ENCODE data around the gene SNX32.

Gene SNX32

DNA sequence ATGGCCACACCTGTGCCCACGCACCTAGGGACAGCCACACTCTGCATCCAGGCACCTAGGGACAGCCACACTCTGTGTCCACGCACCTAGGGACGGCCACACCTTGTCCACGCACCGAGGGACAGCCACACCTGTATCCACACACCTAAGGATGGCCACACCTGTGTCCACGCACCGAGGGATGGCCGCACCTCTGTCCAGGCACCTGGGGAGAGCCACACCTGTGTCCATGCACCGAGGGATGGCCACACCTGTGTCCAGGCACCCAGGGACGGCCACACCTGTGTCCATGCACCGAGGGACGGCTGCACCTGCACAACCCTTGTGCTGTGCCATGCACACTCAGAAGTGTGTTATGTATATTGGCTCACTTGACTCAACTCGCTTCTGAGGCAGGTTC, 36.1 kb upstream of the SNX32 start:
- no peak for DNase-seq

DNA sequence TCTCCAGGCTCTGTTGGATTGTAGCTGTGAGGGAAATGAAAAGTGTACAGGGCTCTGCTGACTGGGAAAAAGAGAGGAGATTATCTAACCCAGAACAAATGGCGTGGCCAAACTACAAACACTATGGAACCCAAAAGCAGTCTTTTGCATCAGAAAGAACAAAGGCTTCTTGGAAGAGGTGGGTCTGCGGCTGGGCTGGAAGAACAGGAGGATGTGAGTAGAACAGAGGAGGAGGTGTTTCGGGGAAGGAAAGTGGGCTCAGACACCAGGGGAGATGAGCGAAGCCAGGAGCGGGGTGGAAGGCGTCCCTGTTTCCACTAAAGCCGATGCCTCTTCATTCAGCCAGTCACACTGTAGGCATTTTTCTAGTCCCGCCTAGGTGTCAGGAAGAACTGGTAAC, 34.9 kb upstream of the SNX32 start:
- DNase-seq, result no peak

DNA sequence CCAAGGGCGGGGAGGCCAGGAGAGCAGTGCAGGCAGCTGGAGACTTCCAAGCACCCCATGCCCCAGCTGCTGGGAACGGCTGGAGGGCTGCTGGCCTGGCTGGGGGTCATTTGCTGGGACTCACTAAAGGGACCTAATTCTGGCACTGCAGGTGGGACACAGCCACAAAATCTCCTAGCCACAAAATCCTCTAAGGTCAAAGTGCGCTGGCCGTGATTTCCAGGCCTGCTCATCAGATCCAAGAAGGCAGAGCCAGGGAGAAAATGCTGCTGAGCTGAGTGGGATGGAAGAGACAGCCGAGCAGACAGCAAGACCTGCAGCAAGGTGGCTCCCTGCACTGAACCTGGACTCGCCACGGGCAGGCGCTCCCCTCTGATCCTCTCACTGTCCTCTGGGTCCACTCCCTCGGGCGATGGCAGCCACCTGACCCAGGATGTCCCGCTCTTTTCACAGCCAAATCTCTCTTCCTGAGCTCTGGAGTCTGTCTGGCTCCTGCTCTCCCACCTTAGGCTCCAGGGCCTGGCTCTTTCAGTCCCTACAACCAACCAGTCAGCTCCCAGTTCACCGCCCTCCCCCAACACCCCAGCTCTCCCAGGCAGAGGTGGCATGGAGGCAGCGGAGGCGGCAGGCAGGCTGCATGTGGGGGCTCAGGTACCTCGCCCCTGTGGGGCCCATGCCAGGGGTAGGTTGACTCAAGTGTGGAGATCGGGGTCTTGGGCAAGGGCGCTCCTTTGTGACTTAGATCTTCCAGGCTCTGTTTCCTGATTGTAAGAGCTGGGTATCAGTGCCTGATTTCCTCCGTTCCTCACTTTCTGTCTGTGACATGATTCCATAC, 32.4 kb upstream of the SNX32 start:
- no peak for DNase-seq

DNA sequence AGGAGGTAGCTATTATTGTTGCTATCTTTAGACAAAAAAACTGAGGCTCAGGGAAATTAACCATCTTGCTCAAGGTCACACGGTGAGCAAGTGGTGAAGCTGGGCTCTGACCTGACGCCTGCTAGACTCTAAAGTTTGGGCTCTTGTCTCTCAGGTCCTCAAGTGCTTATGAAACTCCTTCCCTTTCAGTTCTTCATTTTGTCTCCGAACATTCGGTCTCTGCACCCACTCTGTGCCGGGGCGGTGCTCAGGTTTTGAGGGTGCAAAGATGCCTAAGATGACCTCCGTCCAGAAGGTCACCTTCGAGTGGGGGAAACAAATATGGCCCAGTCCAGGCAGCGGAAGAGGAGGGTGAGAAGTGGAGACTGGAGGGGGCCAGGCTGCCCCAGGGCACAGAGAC, 30.9 kb upstream of the SNX32 start:
- no peak for DNase-seq

DNA sequence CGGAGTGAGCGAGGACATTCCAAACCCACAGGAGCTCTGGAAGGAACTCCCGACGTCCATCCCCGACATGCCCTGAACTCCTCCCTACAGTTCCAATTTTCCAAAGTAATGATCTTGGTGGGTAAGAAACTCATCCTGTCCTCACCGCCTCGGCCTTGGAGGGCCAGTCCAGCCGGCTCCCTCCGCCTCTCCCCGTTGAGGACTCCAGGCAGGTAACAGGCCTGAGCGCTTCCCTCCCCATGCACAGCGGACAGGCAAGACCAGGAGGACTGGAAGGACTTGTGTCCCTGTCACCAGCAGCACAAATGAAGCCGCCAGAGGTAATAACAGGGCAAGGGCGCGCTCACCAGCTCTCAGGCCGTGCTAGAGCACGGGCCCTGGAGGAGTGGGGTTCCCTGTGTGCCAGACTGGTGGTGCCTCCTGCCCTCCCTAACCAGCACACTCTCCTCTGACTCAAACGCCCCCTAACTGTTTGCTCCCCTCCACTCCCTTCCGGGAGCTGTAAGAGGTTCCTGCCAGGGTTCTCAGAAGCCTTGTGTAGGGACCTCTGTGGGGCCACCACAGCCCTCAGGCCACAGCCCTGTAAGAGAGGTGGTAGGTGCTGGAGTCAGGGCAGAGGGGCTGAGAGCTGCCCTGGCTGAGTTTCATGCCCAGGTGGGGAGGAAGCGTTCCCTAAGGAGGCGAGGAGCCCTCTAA, 29.8 kb upstream of the SNX32 start:
- no peak for DNase-seq

DNA sequence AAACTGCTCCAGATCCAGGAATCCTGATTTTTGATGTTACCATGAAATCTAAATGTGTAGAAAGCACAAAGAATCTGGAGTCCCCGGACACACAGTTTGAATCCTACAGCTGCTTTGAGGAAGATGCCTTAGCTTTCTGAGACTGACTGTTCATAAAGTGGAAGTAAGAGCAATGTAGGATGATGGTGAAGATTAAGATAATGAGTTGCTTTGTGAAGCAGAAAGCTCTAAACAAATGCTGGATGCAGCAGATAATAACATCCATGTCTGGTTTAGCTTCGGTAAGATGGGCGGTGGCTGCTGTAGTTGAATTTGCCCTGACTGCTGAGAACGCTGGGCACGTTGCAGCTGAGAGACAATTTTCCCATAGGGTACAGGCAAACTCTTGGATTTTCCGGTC, 26.8 kb upstream of the SNX32 start:
- no peak for DNase-seq

DNA sequence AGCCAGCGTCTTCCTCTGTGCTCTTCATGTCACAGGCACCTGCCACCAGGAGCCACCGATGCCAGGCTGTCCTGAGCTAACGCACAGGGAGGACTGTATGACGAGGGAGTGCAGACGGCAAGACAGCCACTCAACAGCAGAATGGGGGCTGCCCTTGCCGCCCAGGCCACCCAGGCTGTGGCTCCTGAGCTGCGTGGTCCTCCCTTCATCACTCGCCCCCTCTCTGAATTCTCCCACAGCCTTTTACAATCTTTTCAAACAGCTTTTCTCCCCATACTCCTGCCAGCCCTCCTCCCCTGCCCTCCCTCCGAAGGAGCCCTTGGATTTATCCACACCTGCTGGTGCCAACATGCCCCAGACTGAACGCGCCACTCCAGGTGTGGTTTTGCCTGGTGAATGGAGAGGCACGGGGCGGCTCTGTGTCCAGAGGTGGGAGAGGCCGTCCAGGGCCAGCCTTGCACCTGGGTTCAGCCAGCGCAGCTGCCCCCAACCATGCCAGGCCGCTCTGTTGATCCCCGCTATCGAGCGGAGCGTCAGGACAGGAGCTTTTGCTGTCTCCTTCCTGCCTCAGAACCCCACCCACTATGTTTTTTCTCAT, 24.9 kb upstream of the SNX32 start:
- DNase-seq, result no peak

DNA sequence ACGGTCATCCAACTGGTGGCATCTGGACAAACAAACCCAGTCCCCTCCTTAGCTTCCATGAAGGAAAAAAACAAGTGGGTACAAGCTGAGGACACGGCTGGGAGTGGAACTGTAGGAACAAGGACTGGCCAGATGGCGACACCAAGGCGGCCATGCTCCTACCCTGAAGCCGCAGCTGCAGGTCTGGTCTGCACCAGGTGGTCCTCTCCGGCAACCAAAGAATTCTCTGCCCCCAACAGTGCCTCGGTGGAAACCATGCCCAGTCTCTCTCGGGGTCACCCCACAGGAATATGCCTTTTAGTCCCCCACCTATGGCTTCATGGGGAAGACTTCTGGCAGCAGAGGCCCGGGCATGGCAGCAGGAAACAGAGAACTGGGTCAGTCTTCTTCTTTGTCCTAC, 24.3 kb upstream of the SNX32 start:
- DNase-seq, result no peak

DNA sequence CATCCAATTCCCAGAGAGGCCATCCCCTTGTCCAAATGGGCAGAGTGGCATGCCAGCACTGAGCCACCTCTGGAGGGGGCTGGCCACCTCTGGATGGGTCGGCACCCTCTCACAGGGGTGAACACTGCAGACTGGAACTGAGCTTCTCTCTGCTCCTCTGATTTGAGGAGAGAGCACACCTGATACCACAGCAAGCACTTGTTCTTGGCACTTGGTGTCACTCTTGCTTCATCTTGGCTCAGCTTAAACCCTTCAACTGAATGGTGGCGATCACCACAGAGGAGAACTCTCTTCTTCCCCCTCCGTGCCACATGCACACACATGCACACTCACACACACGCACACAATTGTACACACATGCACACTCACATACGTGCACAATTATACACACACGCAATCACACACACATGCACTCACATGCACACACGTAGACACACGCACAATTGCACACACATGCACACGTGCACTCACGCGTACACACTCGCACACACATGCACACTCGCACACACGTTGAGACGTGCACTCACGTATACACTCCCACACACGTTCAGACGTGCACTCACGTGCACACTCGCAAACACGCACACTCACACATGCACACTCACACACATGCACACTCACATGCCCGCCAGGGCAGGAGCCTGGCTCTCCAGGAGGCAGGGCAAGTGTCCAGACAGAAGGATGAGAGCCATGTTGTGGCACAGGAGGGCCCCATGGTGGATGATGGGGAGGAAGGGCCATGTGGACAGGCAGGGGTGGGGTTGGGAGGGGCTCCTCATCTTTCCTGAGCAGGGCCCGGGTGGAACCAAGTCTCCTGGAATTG, 23.5 kb upstream of the SNX32 start:
- DNase-seq, result no peak

DNA sequence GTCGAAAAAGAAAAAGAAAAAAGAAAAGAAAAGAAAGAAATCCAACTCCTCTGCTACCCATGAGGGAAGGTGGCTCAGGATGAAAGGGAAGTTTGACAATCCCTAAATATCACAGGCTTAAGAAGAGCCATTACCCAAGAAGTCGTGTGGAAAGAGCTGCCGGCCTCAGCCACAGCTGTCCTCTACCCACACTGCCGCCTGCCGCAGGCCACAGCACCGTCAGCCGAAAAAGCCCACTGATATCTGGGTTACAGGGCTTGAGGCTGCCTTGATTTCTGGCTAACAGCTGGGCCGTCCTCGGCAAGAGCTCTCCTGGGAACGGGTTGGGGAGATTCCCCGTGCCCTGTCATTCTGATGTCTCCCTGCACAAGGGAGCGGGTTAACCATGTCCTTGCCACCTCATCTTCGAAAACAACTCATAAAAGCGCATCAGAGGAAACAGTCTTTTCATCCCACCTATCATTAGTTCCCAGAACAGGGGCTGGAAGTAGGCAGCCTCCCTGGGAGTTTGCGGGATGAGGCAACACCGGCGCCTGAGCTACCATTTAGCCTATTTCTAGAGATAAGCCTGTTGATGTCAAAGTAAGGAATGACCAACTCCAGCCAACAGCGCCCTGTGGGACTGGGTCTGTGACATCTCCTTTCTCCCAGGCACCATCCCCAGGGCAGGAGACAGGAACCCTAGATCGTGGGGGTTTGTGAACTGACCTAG, 21.8 kb upstream of the SNX32 start:
- no peak for DNase-seq

DNA sequence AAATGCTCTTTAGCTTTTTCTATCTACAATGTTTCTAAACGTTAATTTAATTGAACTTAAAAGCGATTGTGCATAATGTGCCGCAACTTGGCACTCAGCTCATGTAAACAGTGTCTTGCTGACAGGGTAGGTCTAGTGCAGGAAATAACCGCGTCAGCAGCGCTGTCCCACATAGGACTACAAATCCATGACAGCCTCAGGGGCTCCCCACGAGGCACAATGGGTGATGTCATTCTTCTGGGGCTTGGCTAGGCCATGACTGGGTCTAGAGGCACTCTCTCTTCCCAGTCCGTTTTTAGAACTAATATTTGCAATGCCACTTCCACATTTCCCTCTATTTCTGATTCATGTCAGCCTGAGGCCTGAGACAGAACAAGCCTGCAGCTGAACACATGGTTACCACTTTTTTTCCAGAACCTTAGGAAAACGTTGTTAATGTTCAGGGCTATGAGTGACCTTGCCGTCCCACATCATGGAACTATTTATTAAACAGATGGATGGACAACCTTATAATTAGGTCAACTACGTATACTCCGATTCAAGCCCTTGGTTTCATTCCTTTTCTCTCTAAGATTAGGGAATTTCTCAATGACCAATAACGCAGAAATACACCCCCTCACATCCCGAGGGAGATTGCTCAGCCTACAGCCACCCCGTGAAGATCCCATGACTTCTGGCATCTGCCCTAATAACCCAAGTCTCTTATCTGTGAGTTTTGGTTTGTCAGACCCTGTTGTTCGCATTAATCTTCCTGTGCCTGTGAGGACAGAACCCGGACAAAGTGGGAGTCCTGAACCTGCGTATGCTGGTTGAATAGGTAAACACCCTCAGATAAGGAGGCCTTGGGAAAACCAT, 19.4 kb upstream of the SNX32 start:
- no peak for DNase-seq

DNA sequence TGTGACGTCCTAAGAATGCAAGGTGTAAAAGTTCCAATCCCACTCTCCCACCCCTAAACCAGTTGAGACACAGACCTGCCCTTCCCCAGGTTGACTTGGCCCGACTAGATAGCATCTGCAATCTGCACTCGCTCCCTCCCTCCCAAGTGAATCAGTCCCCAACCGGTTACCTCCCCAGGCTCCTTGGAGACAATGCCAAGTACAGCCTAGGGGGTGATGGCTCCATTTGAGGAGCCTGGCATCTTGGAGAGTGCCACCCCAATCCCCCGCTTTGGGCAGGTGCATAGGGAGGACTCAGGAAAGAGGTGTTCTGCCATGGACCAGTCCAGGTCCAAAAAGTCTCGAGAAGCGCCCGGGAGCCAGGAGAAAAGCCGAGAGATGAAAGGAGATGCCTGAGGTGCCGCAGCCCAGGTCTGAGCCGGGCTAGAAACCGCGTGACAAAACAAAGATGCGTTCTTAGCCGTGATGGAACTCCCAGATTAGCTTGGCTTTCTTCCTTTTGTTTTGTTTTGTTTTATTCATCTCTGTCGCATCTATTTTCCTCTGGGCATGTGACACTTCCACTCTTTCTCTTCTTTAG, 18.7 kb upstream of the SNX32 start:
- DNase-seq, result no peak

DNA sequence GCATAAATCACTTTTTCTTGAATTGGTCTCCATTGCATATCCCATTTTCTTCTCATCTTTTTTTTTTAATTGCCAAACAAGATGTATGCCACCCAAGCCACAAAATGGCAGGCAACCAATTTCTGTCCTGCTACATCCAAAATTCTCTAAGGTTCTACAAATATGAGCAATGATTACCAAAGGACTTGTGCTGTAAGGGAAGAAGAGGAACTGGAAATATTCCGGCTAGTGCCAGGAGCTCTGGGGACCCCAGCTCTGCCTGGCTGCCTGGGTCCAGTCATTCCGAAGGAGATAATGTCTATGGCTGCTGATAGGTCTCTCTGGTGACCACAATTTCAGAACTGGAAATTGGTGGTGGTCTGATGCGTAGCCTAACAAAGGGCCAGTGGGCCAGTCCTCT, 17.1 kb upstream of the SNX32 start:
- DNase-seq, result no peak

DNA sequence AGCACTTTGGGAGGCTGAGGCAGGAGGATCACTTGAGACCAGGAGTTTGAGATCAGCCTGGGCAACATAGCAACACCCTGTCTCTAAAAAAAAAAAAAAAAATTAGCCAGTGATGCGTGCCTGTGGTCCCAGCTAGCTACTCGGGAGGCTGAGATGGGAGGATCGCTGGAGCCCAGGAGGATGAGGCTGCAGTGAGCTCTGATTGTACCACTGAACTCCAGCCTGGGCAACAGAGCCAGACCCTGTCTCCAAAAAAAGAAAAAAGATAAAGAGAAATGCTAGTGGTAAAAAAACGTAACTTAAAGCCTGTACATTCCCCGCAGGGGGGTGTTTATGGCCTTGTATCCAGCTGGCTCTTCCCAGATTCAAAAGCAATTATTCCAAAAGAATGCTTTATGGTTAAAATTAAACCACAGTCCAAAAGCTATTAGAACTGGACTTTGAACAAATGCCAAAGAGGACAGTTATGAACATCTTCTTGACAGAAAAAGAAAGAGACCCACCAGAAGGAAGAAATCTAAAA, 16.4 kb upstream of the SNX32 start:
- DNase-seq, result no peak

DNA sequence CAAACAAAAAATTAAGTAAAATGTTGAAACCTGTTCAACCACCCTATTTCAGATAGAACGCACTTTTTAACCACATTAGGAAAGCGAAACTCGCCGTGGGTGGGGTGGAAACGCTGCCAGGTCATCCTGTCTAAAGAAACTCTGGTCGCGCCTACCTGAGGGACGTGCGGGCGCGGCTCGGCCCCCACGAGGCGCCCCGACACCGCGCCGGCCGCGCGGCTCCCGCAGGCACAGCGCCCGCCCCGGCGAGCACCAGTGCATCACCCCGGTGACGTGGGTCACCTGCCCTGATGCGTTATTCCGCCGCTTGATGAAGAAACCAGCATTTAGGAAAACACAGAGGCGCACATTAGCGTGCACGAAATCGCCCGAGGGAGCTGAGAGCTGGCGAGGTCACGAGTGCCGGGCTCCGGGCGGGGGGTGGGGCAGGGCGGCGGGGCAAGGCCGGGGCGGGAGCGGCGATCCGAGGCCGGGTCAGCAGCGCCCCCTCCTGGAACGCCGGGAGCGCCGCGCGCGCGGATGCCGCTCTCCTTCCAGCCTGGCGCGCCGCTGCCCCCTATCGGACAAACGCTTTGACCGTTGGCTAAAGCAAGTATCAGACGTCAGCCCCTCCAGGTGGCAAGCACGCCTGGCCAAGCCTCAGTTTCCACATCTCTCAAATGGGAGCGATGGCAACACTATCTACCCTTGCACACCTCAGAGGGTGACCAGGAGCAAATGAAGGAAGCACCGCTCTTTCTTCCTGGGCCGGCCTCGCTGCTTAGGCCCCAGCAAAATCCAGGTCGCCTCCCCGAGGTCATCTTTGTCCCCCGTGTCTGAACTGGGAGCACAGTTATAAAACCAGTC, 15.7 kb upstream of the SNX32 start:
- DNase-seq, result peak; percentile 93

DNA sequence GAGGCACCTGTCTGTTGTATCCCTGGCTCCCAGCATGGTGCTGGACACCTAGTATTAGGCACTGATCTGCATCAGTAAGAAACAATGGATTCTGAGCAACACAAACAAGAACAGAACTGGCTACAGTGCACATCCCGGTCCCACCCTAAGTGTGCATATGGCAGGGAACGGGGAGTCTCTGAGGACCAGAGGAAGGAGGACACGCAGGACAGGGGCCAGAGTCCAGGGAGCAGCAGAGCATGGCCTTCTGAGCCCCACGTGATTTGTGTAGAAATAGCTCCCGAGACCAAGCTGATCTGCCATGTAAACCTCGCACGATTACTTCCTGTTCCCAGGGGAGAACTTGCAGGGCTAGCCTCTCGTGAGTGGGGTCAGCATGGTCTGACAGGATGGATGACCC, 12.7 kb upstream of the SNX32 start:
- DNase-seq, result no peak

DNA sequence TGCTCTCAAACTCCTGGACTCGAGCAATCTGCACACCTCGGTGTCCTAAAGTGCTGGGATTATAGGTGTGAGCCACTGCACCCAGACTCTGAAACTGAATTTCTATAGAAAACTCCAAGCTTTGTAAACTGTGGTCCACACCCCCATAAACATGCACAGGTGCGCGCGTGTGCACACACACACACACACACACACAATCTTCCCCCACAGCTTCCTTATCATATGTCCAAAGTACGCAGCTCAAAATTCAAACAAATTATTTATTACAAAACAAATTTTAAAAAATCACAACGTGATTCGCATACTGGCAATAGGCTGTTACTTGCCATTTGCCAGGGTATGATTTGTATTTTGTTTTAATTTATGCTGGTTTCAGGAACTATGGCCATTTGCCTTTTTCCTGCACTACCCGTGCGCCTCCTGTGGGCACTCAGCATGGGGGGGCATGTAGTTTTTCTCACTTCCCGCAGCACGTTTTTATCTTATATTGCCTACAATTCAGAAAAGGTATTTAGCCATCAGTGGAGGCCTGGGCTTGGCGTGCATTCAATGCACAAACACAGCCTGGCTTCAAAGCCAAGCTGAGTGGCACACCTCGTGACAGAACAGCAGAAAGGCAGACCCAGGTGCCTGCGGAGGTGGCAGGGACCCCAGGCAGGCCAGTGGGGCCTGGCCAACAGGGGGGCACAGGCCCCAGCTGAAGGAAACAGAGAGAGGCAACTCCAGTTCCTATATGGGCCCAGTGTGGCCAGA, 10.8 kb upstream of the SNX32 start:
- DNase-seq, result no peak

DNA sequence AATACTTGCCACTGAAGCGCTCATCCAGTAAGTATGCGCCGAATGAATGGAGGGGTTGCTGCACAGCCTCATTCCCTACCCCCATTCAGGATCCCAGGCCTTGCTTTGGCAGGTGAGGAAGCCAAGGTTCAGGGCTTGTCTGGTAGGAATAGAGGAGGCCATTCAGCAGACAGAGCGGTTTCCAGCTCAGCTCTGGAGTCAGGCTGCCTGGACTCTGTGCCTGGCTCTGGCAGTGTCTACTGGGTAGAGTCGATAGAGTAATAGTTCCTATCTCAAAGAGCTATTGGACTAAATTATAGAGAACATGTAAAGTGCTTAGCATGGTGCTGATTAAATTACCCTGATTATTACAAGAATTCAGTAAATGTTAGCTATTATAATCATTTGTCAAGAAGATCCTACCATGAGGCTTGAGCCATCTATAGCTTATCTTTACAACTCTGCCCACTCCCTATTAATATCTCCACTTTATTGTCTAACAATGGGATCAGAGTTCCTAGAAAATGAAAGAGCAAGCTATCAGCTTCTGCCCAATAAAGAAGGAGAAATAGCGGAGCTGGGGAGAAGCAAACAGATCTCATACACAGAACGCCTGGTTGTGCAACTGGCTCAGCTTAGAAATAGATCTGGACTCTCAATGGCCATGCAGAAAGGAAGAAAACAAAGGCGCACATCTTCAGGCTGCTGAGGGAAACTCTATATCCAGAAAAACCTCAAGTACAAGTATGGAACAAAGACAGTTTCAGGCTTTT, 6.6 kb upstream of the SNX32 start:
- DNase-seq, result no peak

DNA sequence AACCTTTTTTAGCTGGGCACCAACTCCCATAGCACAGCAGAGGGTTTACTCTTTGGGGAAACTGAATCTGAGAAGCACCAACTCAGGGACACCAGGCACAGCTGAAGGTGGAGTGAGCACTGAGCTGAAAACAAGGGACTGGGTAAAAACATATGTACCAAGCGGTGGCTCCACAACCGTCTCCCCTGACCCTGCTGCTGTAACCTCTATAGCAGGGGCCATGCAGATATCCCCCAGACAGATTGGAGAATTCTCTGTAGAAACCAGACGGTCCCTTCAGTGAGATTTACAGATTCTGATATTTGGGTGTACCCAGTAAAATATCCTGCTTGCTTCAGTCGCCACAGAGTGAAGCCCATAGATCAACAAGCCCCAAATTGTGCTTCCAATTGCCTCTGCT, 4.3 kb upstream of the SNX32 start:
- no peak for DNase-seq

All from NCI-H510A treated with DMSO at 0.1 percent for 48 hours (cell line).